ENCODE results near the gene C1orf35.

C1orf35 gene

GRCh38 chr1:228062812-228063211 lies 40.3 kb downstream of the C1orf35 start:
- no peak for DNase-seq

- no peak for DNase-seq
Observed at GRCh38 chr1:228062085-228062791, 40.9 kb downstream of the C1orf35 start.

- DNase-seq: no peak
Observed at GRCh38 chr1:228061411-228062084, 41.6 kb downstream of the C1orf35 start.

GRCh38 chr1:228060458-228061190 lies 42.5 kb downstream of the C1orf35 start:
- DNase-seq: no peak

- DNase-seq: peak; percentile 48
Observed at GRCh38 chr1:228059634-228060457, 43.3 kb downstream of the C1orf35 start.

GRCh38 chr1:228058949-228059633 lies 44.0 kb downstream of the C1orf35 start:
- DNase-seq: peak; percentile 51

- DNase-seq: no peak
Observed at GRCh38 chr1:228058172-228058948, 44.8 kb downstream of the C1orf35 start.

Measured in effector CD4-positive, alpha-beta T cell (primary cell).